Measurements from ENCODE around the gene ACBD6. TPM values are rescaled to one million over a fixed set of nuclear protein-coding genes. Genes with fewer than 3 reads are reported as not detected.

Gene ACBD6
- total and polyA plus RNA-seq, 2 of the 4 experiments (the other 2 are of a cell fraction): 52.5 to 59.1 TPM

DNA sequence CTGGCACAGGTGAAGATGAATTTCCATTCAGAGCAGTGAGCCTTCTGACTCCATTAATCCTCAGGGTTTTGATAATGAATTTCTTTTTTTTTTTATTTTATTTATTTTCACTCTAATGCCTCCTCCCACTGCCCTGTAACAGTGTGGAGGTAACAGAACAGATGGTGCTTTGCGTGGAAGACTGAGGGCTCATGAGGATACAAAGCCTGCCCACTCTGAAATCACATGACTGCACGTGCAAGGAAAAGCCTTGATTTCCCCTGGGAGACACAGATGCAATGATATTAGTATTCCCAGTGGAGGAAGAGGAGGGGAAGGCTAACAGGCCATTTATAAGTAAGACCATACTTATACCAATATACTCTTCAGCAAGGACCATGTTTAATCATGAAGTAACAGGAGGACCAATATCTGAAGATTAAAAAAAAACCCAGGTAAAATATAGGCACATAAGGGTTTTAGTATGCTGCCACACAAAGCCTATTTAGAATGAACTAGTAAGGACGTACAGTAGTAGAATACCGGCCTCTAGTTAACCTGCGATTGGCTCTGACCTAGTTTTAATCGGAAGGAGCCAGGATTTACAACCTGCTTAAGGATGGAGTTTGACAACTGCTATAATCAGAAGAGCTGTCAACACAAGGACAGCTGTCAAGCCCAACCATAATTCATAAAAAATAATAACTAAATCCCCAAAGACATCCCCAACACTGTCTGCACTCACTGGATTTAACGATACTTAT, 202.7 kb downstream of the ACBD6 start:
- Histone ChIP-seq H2BK120ac (ENCODE audit: low read depth, low read length) (no peak overlapping the region), H4K20me1 (ENCODE audit: insufficient read depth, low read length) (peaks cover 7% of the 10 kb centered on the region; the same call in 1 of the 2 replicates), H2BK15ac (ENCODE audit: low read depth, low read length) (no peak overlapping the region), H3K9me3 (ENCODE audit: control insufficient read depth, insufficient read depth, low read length) (no peaks in the 10 kb centered on the region), H4K91ac (ENCODE audit: insufficient read depth, low read depth, low read length) (no peak overlapping the region), H4K5ac (ENCODE audit: low read depth, low read length) (no peak overlapping the region), H3K23ac (ENCODE audit: low read depth, low read length) (no peak overlapping the region), H3K18ac (ENCODE audit: low read depth, low read length) (no peak overlapping the region), H2BK5ac (ENCODE audit: low read depth, low read length, poor library complexity, severe bottlenecking) (no peak overlapping the region), H2AK9ac (replicated peaks; ENCODE audit: low read depth, low read length, poor library complexity) (no peak overlapping the region), H3K36me3 (ENCODE audit: control insufficient read depth, insufficient read depth, low read length) (no peaks in the 10 kb centered on the region; the same call in 1 of the 2 replicates), H2AFZ (replicated peaks; ENCODE audit: low read length, poor library complexity) (no peak overlapping the region), H3K9ac (ENCODE audit: low read depth, low read length) (no peak overlapping the region), H3K4me1 (ENCODE audit: control insufficient read depth, insufficient read depth, low read length) (peaks cover 4% of the 10 kb centered on the region; the same call in 1 of the 2 replicates), H2BK20ac (ENCODE audit: low read depth, low read length) (no peak overlapping the region), H2AK5ac (ENCODE audit: low read depth, low read length) (no peak overlapping the region), H3K4me2 (ENCODE audit: low read depth, low read length) (no peak overlapping the region), H3K56ac (ENCODE audit: extremely low read depth, insufficient read depth, low read length) (no peak overlapping the region), H3K4me3 (ENCODE audit: insufficient read depth, low read depth, low read length) (no peak overlapping the region), H3K4ac (ENCODE audit: low read depth, low read length) (no peak overlapping the region), H3K14ac (replicated peaks; ENCODE audit: low read depth, low read length) (no peak overlapping the region), H3K9me1 (ENCODE audit: insufficient read depth, low read length) (0 out of 2 replicates have a peak, but pooled peaks cover 2% of the 10 kb centered on the region), H4K8ac (ENCODE audit: low read depth in 2 of 2, low read length in 2 of 2) (no peak overlapping the region), H3K27me3 (ENCODE audit: control insufficient read depth, insufficient read depth, low read length) (no peaks in the 10 kb centered on the region), H3K79me1 (ENCODE audit: low read depth in 1 of 2, low read length in 2 of 2) (peaks cover 8 to 28% of the 10 kb centered on the region in 2 experiments; a peak in 3 of 4 replicates), H3K27ac (ENCODE audit: insufficient read depth, low read length) (no peak overlapping the region)
- CTCF ChIA-PET: interaction anchor here (0.7 kb wide), 1 partner anchor 16 kb away, joined by 3 read pairs; no protein-coding TSS in a partner anchor
- no TSS peak for BruUV-seq (replicated peaks)
- dilution Hi-C loops (cut with HindIII; ENCODE audit: low sequenced_read_pairs, unreplicated experiment) (no loop called here), intact Hi-C loops (cut with micrococcal nuclease) (no loop called here), in situ Hi-C loops (cut with MboI; ENCODE audit: low sequenced_read_pairs) (no loop called here)
- WGBS, 2 experiments (ENCODE audit: extremely low coverage in 2 of 2, insufficient read length in 1 of 2): 100% methylated on average over 1 of the region's 7 CpGs; no CpG with 5 or more reads in 1 of the 2 experiments
- ATAC-seq (ENCODE audit: low read depth) (no peak), DNase-seq (no peak)
- TF ChIP-seq SMC3 (IDR thresholded peaks at IDR 0.05; ENCODE audit: low read depth, low read length): no peak
- TF ChIP-seq POLR2A (IDR thresholded peaks at IDR 0.05; ENCODE audit: low read depth, low read length): no peak
- TF ChIP-seq CTCF (conservative IDR thresholded peaks at IDR 0.05; ENCODE audit: low read depth, low read length): no peak
- no peak for TF ChIP-seq NFE2L2 (IDR thresholded peaks at IDR 0.05; ENCODE audit: low read depth, low read length)
- no peak for TF ChIP-seq RAD21 (IDR thresholded peaks at IDR 0.05; ENCODE audit: low read length)
- TF ChIP-seq RCOR1 (IDR thresholded peaks at IDR 0.05; ENCODE audit: insufficient replicate concordance, low read length): no peak
- POLR2A ChIA-PET (ENCODE audit: unreplicated experiment): no interaction called here
